ENCODE results near the gene CRABP2.
A peak's percentile ranks its signal among the peaks of the same experiment; 100 is the strongest.

Gene CRABP2

DNA sequence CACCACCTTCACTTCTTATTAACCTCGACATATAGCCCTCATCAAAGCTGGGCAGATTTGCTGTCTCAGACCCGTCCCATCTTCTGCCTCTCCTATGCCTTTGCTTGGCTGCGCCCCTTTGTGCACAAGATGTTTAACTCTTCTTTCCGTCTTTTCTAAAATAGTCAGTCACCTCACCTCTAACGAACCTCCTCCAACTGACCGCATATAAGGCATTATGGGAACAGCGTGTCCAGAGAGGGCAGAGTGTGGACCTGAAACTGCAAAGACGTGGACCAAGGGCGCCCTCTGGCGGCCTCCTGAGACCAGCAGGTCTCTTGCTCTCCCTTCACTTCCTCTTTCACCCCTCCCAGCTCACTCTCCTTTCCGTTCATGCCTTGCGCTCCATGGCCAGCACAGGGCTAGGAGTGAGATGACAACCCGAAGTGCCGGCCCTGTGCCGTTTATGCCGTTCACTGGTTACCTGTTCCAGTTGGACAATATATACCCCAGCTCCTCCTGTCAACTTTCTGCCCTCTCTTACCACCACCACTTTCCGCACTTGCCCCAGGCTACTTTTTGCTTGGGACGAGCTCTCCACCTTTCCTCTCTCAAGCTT is 20.4 kb upstream of the CRABP2 start:
- H3K79me2 ChIP-seq (ENCODE audit: insufficient read depth, low read depth): peaks cover 69% of the 10 kb centered on the region
- no peaks in the 10 kb centered on the region for H3K27me3 ChIP-seq (ENCODE audit: insufficient read depth, low read depth)
- peak overlapping the region; percentile 94 for H3K4me3 ChIP-seq (IDR thresholded peaks at IDR 0.05; ENCODE audit: insufficient read depth, low read depth, low read length)
- H2AFZ ChIP-seq (ENCODE audit: low read depth): no peak overlapping the region
- H3K27ac ChIP-seq: no peak overlapping the region; the same call in 1 of the 2 replicates
- H4K20me1 ChIP-seq (ENCODE audit: insufficient read depth): peaks cover 20% of the 10 kb centered on the region
- peak overlapping the region; percentile 3; the same call in 1 of the 2 replicates for H3K9ac ChIP-seq
- peaks cover 60% of the 10 kb centered on the region for H3K4me1 ChIP-seq (ENCODE audit: low read depth, poor library complexity, severe bottlenecking)
- TF ChIP-seq, protein P1, sequence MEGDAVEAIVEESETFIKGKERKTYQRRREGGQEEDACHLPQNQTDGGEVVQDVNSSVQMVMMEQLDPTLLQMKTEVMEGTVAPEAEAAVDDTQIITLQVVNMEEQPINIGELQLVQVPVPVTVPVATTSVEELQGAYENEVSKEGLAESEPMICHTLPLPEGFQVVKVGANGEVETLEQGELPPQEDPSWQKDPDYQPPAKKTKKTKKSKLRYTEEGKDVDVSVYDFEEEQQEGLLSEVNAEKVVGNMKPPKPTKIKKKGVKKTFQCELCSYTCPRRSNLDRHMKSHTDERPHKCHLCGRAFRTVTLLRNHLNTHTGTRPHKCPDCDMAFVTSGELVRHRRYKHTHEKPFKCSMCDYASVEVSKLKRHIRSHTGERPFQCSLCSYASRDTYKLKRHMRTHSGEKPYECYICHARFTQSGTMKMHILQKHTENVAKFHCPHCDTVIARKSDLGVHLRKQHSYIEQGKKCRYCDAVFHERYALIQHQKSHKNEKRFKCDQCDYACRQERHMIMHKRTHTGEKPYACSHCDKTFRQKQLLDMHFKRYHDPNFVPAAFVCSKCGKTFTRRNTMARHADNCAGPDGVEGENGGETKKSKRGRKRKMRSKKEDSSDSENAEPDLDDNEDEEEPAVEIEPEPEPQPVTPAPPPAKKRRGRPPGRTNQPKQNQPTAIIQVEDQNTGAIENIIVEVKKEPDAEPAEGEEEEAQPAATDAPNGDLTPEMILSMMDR (conservative IDR thresholded peaks at IDR 0.05; ENCODE audit: low read depth, low read length): peak; percentile 99
- peak overlapping the region; percentile 90 for H3K4me2 ChIP-seq
- peaks cover 32% of the 10 kb centered on the region; the same call in 1 of the 2 replicates for H3K36me3 ChIP-seq (ENCODE audit: insufficient read depth)

DNA sequence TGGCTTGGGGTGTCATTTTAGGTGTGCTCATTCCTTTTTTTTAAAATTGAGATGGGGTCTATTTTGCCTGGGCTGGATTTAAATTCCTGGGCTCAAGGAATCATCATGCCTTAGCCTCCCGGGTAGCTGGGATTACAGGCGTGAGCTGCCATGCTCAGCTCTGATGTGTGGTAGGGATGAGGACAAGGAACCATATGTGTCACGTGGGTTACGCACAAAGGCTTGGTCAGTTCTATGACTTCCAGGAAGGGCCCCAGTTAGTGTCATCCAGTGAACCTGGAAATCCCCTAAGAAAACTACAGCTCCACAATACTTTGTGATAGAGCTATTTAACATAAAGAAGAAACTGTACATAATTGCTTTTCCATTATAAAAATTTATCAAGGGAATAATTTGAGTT is 16.2 kb upstream of the CRABP2 start:
- no peak overlapping the region for H3K9ac ChIP-seq
- peaks cover 20% of the 10 kb centered on the region for H4K20me1 ChIP-seq (ENCODE audit: insufficient read depth)
- TF ChIP-seq, protein P1 (conservative IDR thresholded peaks at IDR 0.05; ENCODE audit: low read depth, low read length): no peak
- H2AFZ ChIP-seq (ENCODE audit: low read depth): no peak overlapping the region
- H3K36me3 ChIP-seq (ENCODE audit: insufficient read depth): peaks cover 34% of the 10 kb centered on the region; the same call in 1 of the 2 replicates
- peaks cover 37% of the 10 kb centered on the region for H3K4me1 ChIP-seq (ENCODE audit: low read depth, poor library complexity, severe bottlenecking)
- H3K4me2 ChIP-seq: no peak overlapping the region
- H3K79me2 ChIP-seq (ENCODE audit: insufficient read depth, low read depth): peaks cover 40% of the 10 kb centered on the region
- no peak overlapping the region for H3K4me3 ChIP-seq (IDR thresholded peaks at IDR 0.05; ENCODE audit: insufficient read depth, low read depth, low read length)
- no peak overlapping the region for H3K27ac ChIP-seq
- H3K27me3 ChIP-seq (ENCODE audit: insufficient read depth, low read depth): no peaks in the 10 kb centered on the region

DNA sequence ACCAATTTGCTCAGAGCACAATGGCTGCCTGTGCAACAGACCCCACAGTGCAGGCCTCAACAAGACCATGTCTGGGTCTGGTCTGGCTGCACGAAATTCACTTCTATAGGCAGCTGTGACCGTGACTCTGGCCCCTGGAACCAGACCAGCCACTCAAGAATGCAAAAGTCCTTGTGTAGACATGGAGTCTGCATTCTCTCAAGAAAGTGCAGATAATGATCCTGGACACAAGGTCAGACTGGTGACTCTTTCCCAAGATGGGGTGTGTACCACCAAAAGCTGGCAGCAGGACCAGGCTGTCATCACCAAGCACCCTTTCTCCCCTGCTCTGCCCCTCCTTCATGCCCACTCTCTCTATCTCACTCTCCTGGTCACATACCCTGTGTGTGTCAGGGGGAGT is 15.7 kb upstream of the CRABP2 start:
- Histone ChIP-seq H3K79me2 (ENCODE audit: insufficient read depth, low read depth) (peaks cover 36% of the 10 kb centered on the region), H3K9ac (no peak overlapping the region), H3K4me3 (IDR thresholded peaks at IDR 0.05; ENCODE audit: insufficient read depth, low read depth, low read length) (no peak overlapping the region), H3K36me3 (ENCODE audit: insufficient read depth) (peaks cover 34% of the 10 kb centered on the region; the same call in 1 of the 2 replicates), H2AFZ (ENCODE audit: low read depth) (no peak overlapping the region), H3K4me2 (no peak overlapping the region), H3K27me3 (ENCODE audit: insufficient read depth, low read depth) (no peaks in the 10 kb centered on the region), H3K4me1 (ENCODE audit: low read depth, poor library complexity, severe bottlenecking) (peaks cover 33% of the 10 kb centered on the region), H3K27ac (no peak overlapping the region), H4K20me1 (ENCODE audit: insufficient read depth) (peaks cover 20% of the 10 kb centered on the region)
- TF ChIP-seq, protein P1 (conservative IDR thresholded peaks at IDR 0.05; ENCODE audit: low read depth, low read length): no peak

DNA sequence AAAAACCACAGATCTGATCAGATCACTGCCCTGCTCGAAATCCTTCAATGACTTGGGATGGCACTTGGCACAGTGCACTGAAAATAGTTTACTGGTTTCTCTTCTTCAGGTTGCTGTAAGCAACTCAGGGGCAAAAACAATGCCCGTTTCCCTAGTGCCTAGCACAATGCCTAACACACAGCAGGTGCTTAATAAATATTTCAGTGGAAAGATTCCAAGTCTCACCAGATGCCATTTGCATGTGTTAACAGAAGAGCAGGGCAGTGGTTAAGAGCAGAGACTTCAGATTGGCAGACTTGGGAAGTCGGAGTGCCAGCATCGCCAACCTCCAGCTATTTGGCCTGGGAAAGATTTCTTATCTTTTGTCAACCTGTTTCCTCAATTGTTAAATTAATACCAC is 12.0 kb upstream of the CRABP2 start:
- Histone ChIP-seq H3K36me3 (ENCODE audit: insufficient read depth) (peaks cover 15% of the 10 kb centered on the region; the same call in 1 of the 2 replicates), H3K9ac (no peak overlapping the region), H4K20me1 (ENCODE audit: insufficient read depth) (no peaks in the 10 kb centered on the region), H3K4me3 (IDR thresholded peaks at IDR 0.05; ENCODE audit: insufficient read depth, low read depth, low read length) (no peak overlapping the region), H3K4me1 (ENCODE audit: low read depth, poor library complexity, severe bottlenecking) (peaks cover 10% of the 10 kb centered on the region), H3K79me2 (ENCODE audit: insufficient read depth, low read depth) (no peaks in the 10 kb centered on the region), H3K4me2 (no peak overlapping the region), H3K27ac (no peak overlapping the region), H2AFZ (ENCODE audit: low read depth) (no peak overlapping the region), H3K27me3 (ENCODE audit: insufficient read depth, low read depth) (peaks cover 6% of the 10 kb centered on the region; the same call in 1 of the 2 replicates)
- TF ChIP-seq, protein P1 (conservative IDR thresholded peaks at IDR 0.05; ENCODE audit: low read depth, low read length): no peak
